AG09309 (cell line): ENCODE results near the gene GIMAP6.

Experiments
- DNase-seq: peaks from one replicate; pipeline ENCODE4 v3.0.0-alpha.2; 2010; ENCODE audit warnings: low read depth
- H3K4me3 ChIP-seq: 2 replicates; pipeline ENCODE4 v1.5.1; 2011; ENCODE audit warnings: mild to moderate bottlenecking, low read depth, low read length, moderate library complexity; ENCODE audit not compliant: control insufficient read depth
- CTCF ChIP-seq: IDR thresholded peaks from 2 replicates; pipeline ENCODE4 v1.5.1; 2011; ENCODE audit warnings: mild to moderate bottlenecking, low read depth, low read length, inconsistent platforms; ENCODE audit not compliant: insufficient read depth, control insufficient read depth; ENCODE audit errors: missing control alignments

The GIMAP6 gene

GRCh38 chr7:150641854-150642253, 9.7 kb upstream of the GIMAP6 start:
- no peak for DNase-seq
- H3K4me3 ChIP-seq, result no peak overlapping the region
- TF ChIP-seq CTCF, result no peak

- TF ChIP-seq CTCF, result no peak
- no peak for DNase-seq
- no peak overlapping the region for H3K4me3 ChIP-seq
Measured at GRCh38 chr7:150633926-150634325, 1.7 kb upstream of the GIMAP6 start.

- no peak for DNase-seq
- no peak for TF ChIP-seq CTCF
- H3K4me3 ChIP-seq, result no peak overlapping the region
Measured at GRCh38 chr7:150631084-150631826, 930 bp downstream of the GIMAP6 start.

- TF ChIP-seq CTCF, result no peak
- no peak for DNase-seq
- H3K4me3 ChIP-seq, result no peak overlapping the region
Measured at GRCh38 chr7:150629347-150629746, 2.8 kb downstream of the GIMAP6 start.

- TF ChIP-seq CTCF, result no peak
- no peak for DNase-seq
- H3K4me3 ChIP-seq, result no peak overlapping the region
Measured at GRCh38 chr7:150627959-150628358, 4.2 kb downstream of the GIMAP6 start.

GRCh38 chr7:150626696-150627095, 5.5 kb downstream of the GIMAP6 start:
- TF ChIP-seq CTCF, result no peak
- no peak for DNase-seq
- H3K4me3 ChIP-seq, result no peak overlapping the region
